Medulla oblongata (tissue), 1 donor: ENCODE measurements around the gene TMEM116.
"Not testable (repeated sequence)": the region's sequence is repeated elsewhere in the genome, so short reads cannot be mapped to it uniquely, and the experiment has no call there.

Source experiments
- DNase-seq: peaks from one replicate; pipeline ENCODE4 v3.0.0-alpha.2; 2015; ENCODE audit errors: extremely low spot score

Gene TMEM116

GRCh38 chr12:111976291-111976690 lies 36.7 kb downstream of the TMEM116 start:
- DNase-seq, result no peak

- no peak for DNase-seq
Measured at GRCh38 chr12:111975161-111975931, 37.6 kb downstream of the TMEM116 start.

- no peak for DNase-seq
Measured at GRCh38 chr12:111971800-111972199, 41.2 kb downstream of the TMEM116 start.

GRCh38 chr12:111964935-111965334 lies 48.0 kb downstream of the TMEM116 start:
- no peak for DNase-seq

DNA sequence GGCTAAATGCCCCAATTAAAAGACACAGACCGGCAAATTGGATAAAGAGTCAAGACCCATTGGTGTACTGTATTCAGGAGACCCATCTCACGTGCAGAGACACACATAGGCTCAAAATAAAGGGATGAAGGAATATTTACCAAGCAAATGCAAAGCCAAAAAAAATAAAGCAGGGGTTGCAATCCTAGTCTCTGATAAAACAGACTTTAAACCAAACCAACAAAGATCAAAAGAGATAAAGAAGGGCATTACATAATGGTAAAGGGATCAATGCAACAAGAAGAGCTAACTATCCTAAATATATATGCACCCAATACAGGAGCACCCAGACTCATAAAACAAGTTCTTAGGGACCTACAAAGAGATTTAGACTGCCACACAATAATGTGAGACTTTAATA lies 53.4 kb downstream of the TMEM116 start:
- DNase-seq, result not testable (repeated sequence)

DNA sequence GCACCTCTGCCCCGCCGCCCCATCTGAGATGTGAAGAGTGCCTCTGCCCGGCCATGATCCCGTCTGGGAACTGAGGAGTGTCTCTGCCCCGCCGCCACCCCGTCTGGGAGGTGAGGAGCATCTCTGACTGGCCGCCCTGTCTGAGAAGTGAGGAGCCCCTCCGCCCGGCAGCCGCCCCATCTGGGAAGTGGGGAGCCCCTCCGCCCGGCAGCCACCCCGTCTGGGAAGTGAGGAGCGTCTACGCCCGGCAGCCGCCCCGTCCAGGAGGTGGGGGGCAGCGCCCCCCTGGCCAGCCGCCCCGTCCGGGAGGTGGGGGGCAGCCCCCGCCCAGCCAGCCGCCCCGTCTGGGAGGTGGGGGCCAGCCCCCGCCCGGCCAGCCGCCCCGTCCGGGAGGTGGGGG lies 55.7 kb downstream of the TMEM116 start:
- not testable (repeated sequence) for DNase-seq

DNA sequence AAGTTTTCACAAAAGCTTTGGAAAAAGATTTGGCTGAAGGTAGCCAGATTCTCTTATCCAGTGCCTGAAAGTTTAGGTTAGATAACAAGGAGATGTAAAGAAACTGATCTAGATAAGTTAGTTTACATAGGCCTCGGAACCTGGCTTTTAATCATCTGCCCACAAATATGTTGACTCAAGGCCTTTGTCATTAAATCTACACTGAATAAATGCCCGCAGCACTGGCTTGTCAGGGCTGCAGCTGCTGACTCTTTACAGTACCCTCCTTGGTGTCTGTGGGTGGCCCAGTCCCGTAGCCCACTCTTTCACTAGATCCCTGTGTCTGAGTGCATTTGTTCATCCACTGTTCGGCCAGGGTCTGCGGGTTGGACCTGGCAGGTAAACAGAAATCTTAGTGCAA lies 58.0 kb downstream of the TMEM116 start:
- DNase-seq, result no peak

GRCh38 chr12:111953455-111953854 lies 59.5 kb downstream of the TMEM116 start:
- no peak for DNase-seq

DNA sequence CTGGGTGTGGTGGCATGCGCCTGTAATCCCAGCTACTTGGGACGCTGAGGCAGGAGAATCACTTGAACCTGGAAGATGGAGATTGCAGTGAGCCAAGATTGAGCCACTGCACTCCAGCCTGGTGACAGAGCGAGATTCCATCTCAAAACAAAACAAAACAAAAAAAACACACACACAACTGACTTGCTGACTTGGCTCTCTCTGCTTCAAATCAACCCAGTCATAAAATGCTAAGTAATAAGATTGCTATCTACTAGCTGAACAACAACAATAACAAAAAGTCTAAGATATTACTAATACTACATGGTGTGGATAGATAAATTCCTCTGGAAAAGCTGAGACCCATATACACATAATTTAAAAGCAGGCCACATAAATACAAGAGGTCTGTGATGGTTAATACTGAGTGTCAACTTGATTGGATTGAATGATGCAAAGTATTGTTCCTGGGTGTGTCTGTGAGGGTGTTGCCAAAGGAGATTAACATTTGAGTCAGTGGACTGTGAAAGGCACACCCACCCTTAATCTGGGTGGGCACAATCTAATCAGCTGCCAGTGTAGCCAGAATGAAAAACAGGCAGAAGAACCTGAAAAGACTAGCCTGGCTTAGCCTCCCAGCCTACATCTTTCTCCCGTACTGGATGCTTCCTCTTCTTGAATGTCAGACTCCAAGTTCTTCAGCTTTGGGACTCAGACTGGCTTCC lies 60.7 kb downstream of the TMEM116 start:
- not testable (repeated sequence) for DNase-seq

- not testable (repeated sequence) for DNase-seq
Measured at GRCh38 chr12:111950961-111951676, 61.8 kb downstream of the TMEM116 start.

GRCh38 chr12:111943929-111944328 lies 69.0 kb downstream of the TMEM116 start:
- DNase-seq, result no peak

GRCh38 chr12:111942557-111942956 lies 70.4 kb downstream of the TMEM116 start:
- DNase-seq, result no peak

- DNase-seq, result no peak
Measured at GRCh38 chr12:111937429-111937828, 75.5 kb downstream of the TMEM116 start.

GRCh38 chr12:111936869-111937268 lies 76.1 kb downstream of the TMEM116 start:
- no peak for DNase-seq

DNA sequence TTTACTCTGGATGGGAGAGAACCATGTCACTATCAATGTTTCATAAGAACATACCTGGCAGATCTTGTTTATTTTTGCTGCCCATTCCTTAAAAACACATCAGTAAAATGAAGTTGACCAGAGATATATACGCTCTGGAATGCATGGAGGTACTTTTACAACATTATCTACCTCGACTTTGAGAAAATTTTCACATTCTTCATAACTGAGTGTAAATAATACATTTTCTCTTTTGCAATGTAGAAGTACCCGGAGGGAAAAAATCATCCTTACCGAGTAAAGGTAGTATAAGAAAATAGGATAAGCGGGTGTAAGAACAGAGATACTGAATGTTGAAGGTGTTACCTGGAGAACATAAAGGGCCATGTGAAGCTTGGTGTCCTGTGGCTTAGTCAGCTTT lies 80.7 kb downstream of the TMEM116 start:
- DNase-seq, result no peak

DNA sequence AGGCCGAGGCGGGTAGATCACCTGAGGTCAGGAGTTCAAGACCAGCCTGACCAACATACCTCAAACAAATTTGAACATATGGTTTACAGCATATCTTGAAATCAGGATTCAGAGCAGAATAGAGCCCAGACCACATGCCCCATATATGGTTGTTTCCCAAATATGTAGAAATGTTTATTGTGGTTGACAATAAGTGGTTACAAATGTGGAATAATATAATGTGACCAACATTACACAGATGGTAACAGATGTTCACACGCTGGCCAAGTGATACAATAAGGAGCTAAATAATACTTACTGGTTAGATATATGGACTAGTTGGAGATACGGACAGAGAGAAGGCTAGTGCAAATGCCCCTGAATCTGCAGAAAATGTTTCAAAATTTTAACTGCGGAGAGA lies 85.6 kb downstream of the TMEM116 start:
- no peak for DNase-seq

DNA sequence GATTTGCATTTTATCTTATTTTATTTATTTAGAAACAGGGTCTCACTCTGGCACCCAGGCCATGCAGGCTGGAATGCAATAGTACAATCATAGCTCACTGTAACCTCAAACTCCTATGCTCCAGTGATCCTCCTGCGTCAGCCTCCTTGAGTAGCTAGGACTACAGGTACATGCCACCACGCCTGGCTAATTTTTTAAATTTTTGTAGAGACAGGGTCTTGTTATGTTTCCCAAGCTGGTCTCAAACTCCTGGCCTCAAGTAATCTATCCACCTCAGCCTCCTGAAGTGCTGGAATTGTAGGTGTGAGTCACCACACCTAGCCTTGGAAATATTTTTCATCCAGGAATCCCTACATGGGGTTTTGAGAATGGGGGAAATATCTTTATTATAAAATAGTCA lies 86.3 kb downstream of the TMEM116 start:
- no peak for DNase-seq

- DNase-seq, result no peak
Measured at GRCh38 chr12:111925171-111925570, 87.8 kb downstream of the TMEM116 start.

- no peak for DNase-seq
Measured at GRCh38 chr12:111907740-111908139, 105.2 kb downstream of the TMEM116 start.

DNA sequence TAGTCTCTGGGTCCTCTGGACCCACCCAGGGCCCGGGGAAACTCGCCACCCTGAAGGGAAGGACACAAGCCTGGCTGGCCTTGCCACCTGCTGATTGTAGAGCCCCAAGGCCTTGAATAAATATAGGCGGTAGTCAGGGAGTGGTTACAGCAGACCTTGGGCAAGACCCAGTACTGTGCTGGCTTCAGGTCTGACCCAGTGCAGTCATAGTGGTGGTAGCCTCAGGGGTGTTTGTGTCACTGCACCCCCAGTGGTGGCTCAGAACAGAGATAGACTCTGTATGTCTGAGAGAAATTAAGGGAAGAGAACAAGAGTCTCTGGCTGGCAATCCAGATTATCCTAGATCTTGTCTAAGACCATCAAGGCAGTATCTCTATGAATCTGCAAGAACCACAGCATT lies 107.5 kb downstream of the TMEM116 start:
- no peak for DNase-seq

- DNase-seq, result no peak
Measured at GRCh38 chr12:111904446-111904975, 108.5 kb downstream of the TMEM116 start.

- DNase-seq, result no peak
Measured at GRCh38 chr12:111901182-111901581, 111.8 kb downstream of the TMEM116 start.
